SU-DHL-6 (cell line): ENCODE data around the gene SPEF2.

Experiments used
- H2AFZ ChIP-seq: fragments of 200-600 bp; sonication (generic); 2 replicates; pipeline ENCODE4 v1.6.1; 2014; ENCODE audit warnings: low read depth, mild to moderate bottlenecking, moderate library complexity, mixed read lengths, antibody characterized with exemption, low read length; ENCODE audit not compliant: severe bottlenecking
- H3F3A ChIP-seq: fragments of 200-600 bp; shearing (Covaris generic); 2 replicates; pipeline ENCODE4 v1.6.0; 2016; ENCODE audit warnings: antibody characterized with exemption, mild to moderate bottlenecking; ENCODE audit not compliant: insufficient read depth
- H3K27ac ChIP-seq: fragments of 200-600 bp; sonication (generic); 2 replicates; pipeline ENCODE4 v1.5.1; 2016; ENCODE audit warnings: low read depth, mild to moderate bottlenecking, low read length, moderate library complexity, mixed read lengths
- H3K27me3 ChIP-seq: fragments of 200-600 bp; sonication (generic), shearing (Covaris generic); 2 replicates; pipeline ENCODE4 v1.6.0; 2014; ENCODE audit warnings: mild to moderate bottlenecking, low read length
- H3K36me3 ChIP-seq: fragments of 200-600 bp; sonication (generic); 2 replicates; pipeline ENCODE4 v1.6.1; 2014; ENCODE audit warnings: mild to moderate bottlenecking, low read length, mixed read lengths
- H3K4me2 ChIP-seq: fragments of 300-600, 200-600 bp; shearing (Covaris generic), sonication (generic); 2 replicates; pipeline ENCODE4 v1.6.0; 2014; ENCODE audit warnings: low read length, low read depth, mild to moderate bottlenecking; ENCODE audit not compliant: poor library complexity, severe bottlenecking
- H3K4me3 ChIP-seq: fragments of 200-600 bp; sonication (generic); 2 replicates; pipeline ENCODE4 v1.5.1; 2014; ENCODE audit warnings: antibody characterized with exemption, low read length, mild to moderate bottlenecking, mixed read lengths; ENCODE audit not compliant: insufficient read depth, poor library complexity, severe bottlenecking
- H3K79me2 ChIP-seq: fragments of 200-600 bp; sonication (generic); 2 replicates; pipeline ENCODE4 v1.6.1; 2014; ENCODE audit warnings: mild to moderate bottlenecking, low read length, moderate library complexity; ENCODE audit not compliant: insufficient read depth
- H3K9ac ChIP-seq: fragments of 200-600 bp; sonication (generic); 2 replicates; pipeline ENCODE4 v1.7.0; 2014; ENCODE audit warnings: mild to moderate bottlenecking, low read length
- H3K9me2 ChIP-seq: fragments of 200-600 bp; sonication (generic); replicated peaks from 2 replicates; pipeline ENCODE4 v1.6.1; 2014; ENCODE audit warnings: low read length; ENCODE audit not compliant: insufficient read depth
- H3K9me3 ChIP-seq: fragments of 200-600 bp; sonication (generic); 2 replicates; pipeline ENCODE4 v1.6.1; 2014; ENCODE audit warnings: low read length, mixed read lengths; ENCODE audit not compliant: insufficient read depth
- H4K20me1 ChIP-seq: fragments of 200-600 bp; sonication (generic); 2 replicates; pipeline ENCODE4 v1.6.1; 2014; ENCODE audit warnings: low read depth, mild to moderate bottlenecking, antibody characterized with exemption, low read length, moderate library complexity, mixed read lengths
- CTCF ChIP-seq: fragments of 200-600 bp; sonication (generic); IDR thresholded peaks from one replicate; pipeline ENCODE4 v1.5.1; 2017; ENCODE audit warnings: antibody characterized with exemption, mild to moderate bottlenecking, low read length, moderate library complexity; ENCODE audit not compliant: insufficient read depth, poor library complexity, severe bottlenecking
- EZH2phosphoT487 ChIP-seq: fragments of 200-600 bp; sonication (generic), shearing (Covaris generic); conservative IDR thresholded peaks from 2 replicates; pipeline ENCODE4 v1.6.1; 2018; ENCODE audit warnings: mild to moderate bottlenecking, antibody characterized with exemption, low read length, moderate library complexity, mixed read lengths

SPEF2 gene

GRCh38 chr5:35863159-35863558, 245.5 kb downstream of the SPEF2 start:
- H3K27me3 ChIP-seq, result no peaks in the 10 kb centered on the region
- no peak overlapping the region for H3K4me3 ChIP-seq
- no peaks in the 10 kb centered on the region for H3K79me2 ChIP-seq
- TF ChIP-seq EZH2phosphoT487, result no peak
- TF ChIP-seq CTCF, result no peak
- H3K9me2 ChIP-seq, result no peaks in the 10 kb centered on the region
- no peak overlapping the region for H3K4me2 ChIP-seq
- H3K9me3 ChIP-seq, result no peaks in the 10 kb centered on the region
- no peaks in the 10 kb centered on the region for H4K20me1 ChIP-seq
- no peak overlapping the region for H2AFZ ChIP-seq
- no peak overlapping the region for H3K27ac ChIP-seq
- no peaks in the 10 kb centered on the region for H3K36me3 ChIP-seq
- H3K9ac ChIP-seq, result no peak overlapping the region
- no peaks in the 10 kb centered on the region for H3F3A ChIP-seq
